Right lobe of liver (tissue), 6 donors: ENCODE measurements around the gene B3GNT7. TPM values are rescaled to one million over a fixed set of nuclear protein-coding genes. Genes with fewer than 3 reads are reported as not detected.
A peak's percentile ranks its signal among the peaks of the same experiment; 100 is the strongest.

Source experiments
- ATAC-seq, 4 donors: fragments of 200-7000 bp; cut with Tn5 transposase; one replicate each; pipeline ENCODE4 v1.9.1; 2020; ENCODE audit warnings: mild to moderate bottlenecking in 4 of 4, moderate library complexity in 4 of 4
- DNase-seq, 3 donors: peaks; one replicate each; pipeline ENCODE4 v3.0.0-alpha.2; 2020
- H3K27ac ChIP-seq, 3 donors: fragments of 200-600 bp; one replicate each; pipeline ENCODE4 v1.8.0; 2022
- H3K27me3 ChIP-seq, 2 donors: fragments of 200-600 bp; one replicate each; pipeline ENCODE4 v1.8.0; 2022
- H3K36me3 ChIP-seq, 4 donors: fragments of 200-600 bp; sonication (generic) in 1 of 4; one replicate each; pipeline versions ENCODE4 v1.5.1 to v1.8.0; 2017 to 2022; ENCODE audit warnings: control low read depth in 1 of 4
- H3K4me1 ChIP-seq, 4 donors: fragments of 200-600 bp; sonication (generic) in 1 of 4; one replicate each; pipeline versions ENCODE4 v1.5.1 to v1.8.0; 2017 to 2022; ENCODE audit warnings: control low read depth in 1 of 4
- H3K4me3 ChIP-seq, 3 donors: fragments of 200-600 bp; one replicate each; pipeline ENCODE4 v1.8.0; 2022
- H3K9me3 ChIP-seq, 4 donors: fragments of 200-600 bp; sonication (generic) in 1 of 4; one replicate each; pipeline versions ENCODE4 v1.5.1 to v1.8.0; 2017 to 2022; ENCODE audit warnings: control low read depth in 1 of 4
- CTCF ChIP-seq, 4 donors: fragments of 200-600 bp in 3 of 4; fragments of 450-650 bp in 1 of 4; IDR thresholded peaks; one replicate each; pipeline versions ENCODE4 v1.5.1 to v1.8.0; 2016 to 2022; ENCODE audit warnings: antibody characterized with exemption in 4 of 4, mild to moderate bottlenecking in 2 of 4
- POLR2A ChIP-seq: fragments of 450-650 bp; IDR thresholded peaks from one replicate; pipeline ENCODE4 v1.6.1; 2017; ENCODE audit warnings: antibody characterized with exemption, mild to moderate bottlenecking
- WGBS: methylation state at CpG from one replicate; pipeline ENCODE4 v1.1.6; 2018; ENCODE audit warnings: low coverage, low lambda C conversion rate; ENCODE audit not compliant: insufficient coverage; ENCODE audit errors: missing lambda C conversion rate; 5-methylcytosine and 5-hydroxymethylcytosine counted together
- intact Hi-C, 2 donors: fragments of 100-400 bp; cut with DNase I; formaldehyde crosslinking; loops; one replicate each; pipeline versions ENCODE4 v1.11.2 to v1.14.1; 2022
- total RNA-seq, 6 experiments: library from RNA; depleted of rRNA in 2 of 6; stranded (reverse); fragments of >200 nt in 2 of 6; fragmentation: NEBNext Ultra II Directional in 3 of 6; extraction: Animal tissue kit (Norgen Biotek cat#: 25700) in 3 of 6; gene quantifications; one replicate each; pipeline versions ENCODE4 v1.1.0 to v1.2.4, GENCODE V29; 2016 to 2023
- donor health status: DM: no; HTN: yes; CAD: no.
- donor health status: DM: no; HTN: no; CAD: no.
- donor health status: DM: no; HTN: no; CAD: no.
- donor health status: DM: no; HTN: yes; CAD: no.
- donor health status: DM: no; HTN: yes; CAD: no.

Gene B3GNT7
- total RNA-seq, 6 experiments from 2014 or later, result 0.73 to 5.3 (median 0.96) TPM

DNA sequence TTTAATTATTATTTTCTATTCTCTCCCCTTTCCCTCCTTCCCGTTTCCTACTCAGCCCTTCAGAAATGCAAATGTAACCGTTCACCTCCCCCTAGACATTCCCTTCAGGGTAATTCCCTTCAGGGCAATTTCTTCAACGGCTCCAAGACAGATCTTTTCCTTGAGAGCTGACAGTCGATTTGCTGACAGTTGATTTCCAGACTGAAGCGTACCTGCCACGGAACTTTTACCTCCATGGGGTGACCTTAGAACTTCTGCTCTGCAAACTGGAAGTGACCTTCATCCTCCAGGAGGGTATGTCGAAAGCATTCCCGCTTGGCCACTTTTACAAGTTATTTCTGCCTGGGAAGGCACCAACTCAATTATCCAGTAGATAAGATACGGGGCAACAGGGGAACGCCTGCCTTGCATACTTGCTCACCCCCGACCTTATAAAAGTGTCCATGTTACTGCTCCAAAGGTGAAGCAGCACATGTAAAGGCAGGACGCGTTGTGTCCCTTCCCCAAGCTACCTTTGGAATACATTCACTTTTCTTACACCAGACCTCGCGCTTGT lies 18.5 kb downstream of the B3GNT7 start:
- DNase-seq (peak in 1 of 3 donors; percentile 63), ATAC-seq (peak; percentile 74 to 87 (median 75))
- TF ChIP-seq CTCF (IDR thresholded peaks at IDR 0.05) (no peak), POLR2A (no peak)
- Histone ChIP-seq H3K27me3 (no peaks in the 10 kb centered on the region), H3K36me3 (no peaks in the 10 kb centered on the region), H3K27ac (peak overlapping the region in 1 of 3 donors; percentile 34), H3K4me1 (peaks cover 0 to 14% (median 0%) of the 10 kb centered on the region in 4 donors), H3K4me3 (no peak overlapping the region), H3K9me3 (no peaks in the 10 kb centered on the region)
- intact Hi-C loops, result no loop called here
- WGBS, result 26% methylated on average over 15 of the region's 15 CpGs

- ATAC-seq, result no peak
- Histone ChIP-seq H3K4me1 (peaks cover 0 to 14% (median 0%) of the 10 kb centered on the region in 4 donors), H3K4me3 (no peak overlapping the region), H3K36me3 (no peaks in the 10 kb centered on the region), H3K9me3 (no peaks in the 10 kb centered on the region), H3K27me3 (no peaks in the 10 kb centered on the region), H3K27ac (no peak overlapping the region)
- no peak for DNase-seq
- intact Hi-C loops, result no loop called here
- no peak for TF ChIP-seq CTCF (IDR thresholded peaks at IDR 0.05)
- TF ChIP-seq POLR2A, result no peak
Observed at GRCh38 chr2:231415029-231415428, 19.5 kb downstream of the B3GNT7 start.

DNA sequence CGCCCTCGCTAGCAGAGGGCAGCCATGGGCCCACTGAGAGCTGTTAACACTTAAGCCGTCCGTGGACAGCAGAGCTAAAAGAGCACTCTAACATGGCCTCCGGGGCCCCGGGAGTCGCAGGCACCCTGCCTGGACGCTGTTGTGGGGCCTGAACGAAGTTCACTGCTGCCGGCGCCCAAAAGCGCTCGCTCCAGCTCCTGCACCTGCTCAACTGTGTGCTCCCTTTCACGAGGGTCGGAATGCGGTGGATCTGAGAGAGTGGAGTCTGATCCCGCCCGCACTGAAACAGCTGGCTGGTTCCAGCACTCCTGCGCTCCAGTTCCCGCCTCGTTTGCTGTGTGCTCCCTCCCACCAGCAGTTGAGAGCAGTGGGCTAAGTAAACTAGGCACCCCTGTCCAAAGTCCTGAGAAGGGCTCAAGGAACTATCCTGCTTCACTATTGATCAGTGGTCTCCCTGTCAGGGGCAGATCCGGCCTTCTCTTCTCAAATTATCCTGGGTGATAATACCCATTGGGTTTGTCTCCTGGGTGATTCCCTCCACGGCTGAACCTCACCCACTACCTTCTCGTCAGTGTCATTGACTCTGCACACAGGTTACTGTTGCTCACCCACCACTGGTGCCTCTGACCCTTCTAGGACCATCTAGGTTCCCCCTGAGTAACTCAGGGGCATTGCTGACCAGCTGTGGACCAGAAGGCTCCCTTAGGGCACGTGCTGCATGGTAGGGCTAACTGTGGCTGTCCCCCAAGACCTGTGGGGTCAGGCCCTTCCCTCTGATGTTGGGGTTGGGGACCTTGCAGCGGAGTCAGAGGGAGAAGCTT lies 23.5 kb downstream of the B3GNT7 start:
- DNase-seq, result no peak
- H3K27ac ChIP-seq, result no peak overlapping the region
- peak in 1 of 4 donors; percentile 24 for ATAC-seq
- 76% methylated on average over 12 of the region's 26 CpGs for WGBS
- H3K36me3 ChIP-seq, result no peaks in the 10 kb centered on the region
- no peak overlapping the region for H3K4me3 ChIP-seq
- TF ChIP-seq CTCF (IDR thresholded peaks at IDR 0.05) (no peak), POLR2A (no peak)
- H3K4me1 ChIP-seq, result no peaks in the 10 kb centered on the region
- intact Hi-C loops, result no loop called here
- H3K27me3 ChIP-seq, result no peaks in the 10 kb centered on the region
- H3K9me3 ChIP-seq, result no peaks in the 10 kb centered on the region

- Histone ChIP-seq H3K36me3 (no peaks in the 10 kb centered on the region), H3K27ac (no peak overlapping the region), H3K4me3 (no peak overlapping the region), H3K9me3 (no peaks in the 10 kb centered on the region), H3K27me3 (no peaks in the 10 kb centered on the region), H3K4me1 (no peaks in the 10 kb centered on the region)
- DNase-seq, result no peak
- intact Hi-C loops, result no loop called here
- TF ChIP-seq CTCF (IDR thresholded peaks at IDR 0.05), result no peak
- TF ChIP-seq POLR2A, result no peak
- no peak for ATAC-seq
- 75% methylated on average over 5 of the region's 9 CpGs for WGBS
Observed at GRCh38 chr2:231421051-231421580, 25.6 kb downstream of the B3GNT7 start.
